ENCODE results near the gene DOK3. TPM values are rescaled to one million over a fixed set of nuclear protein-coding genes. Genes with fewer than 3 reads are reported as not detected.
A peak's percentile ranks its signal among the peaks of the same experiment; 100 is the strongest.

DOK3 gene
- total RNA-seq, 6 experiments from 2014 or later, result 2.5 to 6.6 (median 3.9) TPM

DNA sequence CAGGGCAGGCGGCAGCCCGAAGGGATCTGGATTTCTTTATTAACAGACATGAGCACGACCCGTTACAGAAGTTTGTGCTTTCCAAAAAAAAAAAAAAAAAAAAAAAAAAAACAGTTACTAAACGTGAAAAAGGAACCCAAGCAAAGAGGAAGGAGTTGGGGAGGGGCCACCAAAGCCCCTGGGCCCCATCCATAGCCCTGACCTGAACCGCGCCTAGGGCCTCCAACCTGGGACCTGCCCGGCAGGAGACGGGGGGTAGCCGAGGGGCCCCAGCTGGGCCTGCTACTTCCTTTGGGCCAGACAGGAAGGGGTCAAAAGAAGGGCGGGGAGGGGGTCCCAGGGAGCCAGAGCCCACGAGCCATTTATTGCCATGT lies 53.0 kb downstream of the DOK3 start:
- Histone ChIP-seq H3K36me3 (no peaks in the 10 kb centered on the region), H3K27ac (no peak overlapping the region), H3K4me3 (no peak overlapping the region)

DNA sequence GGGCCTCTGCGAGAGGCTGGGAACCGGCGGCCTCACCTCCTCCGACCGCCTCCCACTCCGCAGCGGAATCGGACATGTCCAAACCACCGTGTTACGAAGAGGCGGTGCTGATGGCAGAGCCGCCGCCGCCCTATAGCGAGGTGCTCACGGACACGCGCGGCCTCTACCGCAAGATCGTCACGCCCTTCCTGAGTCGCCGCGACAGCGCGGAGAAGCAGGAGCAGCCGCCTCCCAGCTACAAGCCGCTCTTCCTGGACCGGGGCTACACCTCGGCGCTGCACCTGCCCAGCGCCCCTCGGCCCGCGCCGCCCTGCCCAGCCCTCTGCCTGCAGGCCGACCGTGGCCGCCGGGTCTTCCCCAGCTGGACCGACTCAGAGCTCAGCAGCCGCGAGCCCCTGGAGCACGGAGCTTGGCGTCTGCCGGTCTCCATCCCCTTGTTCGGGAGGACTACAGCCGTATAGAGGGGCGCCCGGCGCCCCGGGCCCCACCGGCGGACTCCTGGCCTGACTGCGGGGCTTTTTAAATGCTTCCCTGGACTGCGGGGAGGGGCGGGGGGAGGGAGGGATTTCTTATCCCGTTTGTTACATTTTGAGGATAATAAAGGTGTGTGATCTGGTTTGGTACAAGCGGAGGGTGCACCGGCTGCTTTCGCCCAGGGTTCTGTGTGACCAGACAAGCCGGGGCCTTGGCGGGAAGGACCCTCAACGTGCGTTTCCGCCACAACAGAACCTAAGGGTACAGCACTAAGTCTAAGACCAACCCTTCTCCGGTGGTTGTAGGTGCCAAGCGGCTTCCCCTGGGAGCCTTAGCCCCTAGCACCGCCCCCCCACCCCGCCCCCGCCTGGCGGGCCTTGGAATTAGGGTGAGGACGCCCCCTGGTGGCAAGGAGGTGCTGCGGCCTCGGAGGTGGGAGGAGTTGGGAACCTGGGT lies 53.7 kb downstream of the DOK3 start:
- no peaks in the 10 kb centered on the region for H3K27me3 ChIP-seq
- TF ChIP-seq, protein P1, sequence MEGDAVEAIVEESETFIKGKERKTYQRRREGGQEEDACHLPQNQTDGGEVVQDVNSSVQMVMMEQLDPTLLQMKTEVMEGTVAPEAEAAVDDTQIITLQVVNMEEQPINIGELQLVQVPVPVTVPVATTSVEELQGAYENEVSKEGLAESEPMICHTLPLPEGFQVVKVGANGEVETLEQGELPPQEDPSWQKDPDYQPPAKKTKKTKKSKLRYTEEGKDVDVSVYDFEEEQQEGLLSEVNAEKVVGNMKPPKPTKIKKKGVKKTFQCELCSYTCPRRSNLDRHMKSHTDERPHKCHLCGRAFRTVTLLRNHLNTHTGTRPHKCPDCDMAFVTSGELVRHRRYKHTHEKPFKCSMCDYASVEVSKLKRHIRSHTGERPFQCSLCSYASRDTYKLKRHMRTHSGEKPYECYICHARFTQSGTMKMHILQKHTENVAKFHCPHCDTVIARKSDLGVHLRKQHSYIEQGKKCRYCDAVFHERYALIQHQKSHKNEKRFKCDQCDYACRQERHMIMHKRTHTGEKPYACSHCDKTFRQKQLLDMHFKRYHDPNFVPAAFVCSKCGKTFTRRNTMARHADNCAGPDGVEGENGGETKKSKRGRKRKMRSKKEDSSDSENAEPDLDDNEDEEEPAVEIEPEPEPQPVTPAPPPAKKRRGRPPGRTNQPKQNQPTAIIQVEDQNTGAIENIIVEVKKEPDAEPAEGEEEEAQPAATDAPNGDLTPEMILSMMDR (IDR thresholded peaks at IDR 0.05), result peak; percentile 78 to 96 (median 91)
- no peak for TF ChIP-seq POLR2A (IDR thresholded peaks at IDR 0.05)
- no peaks in the 10 kb centered on the region for H3K9me3 ChIP-seq
- H3K36me3 ChIP-seq, result no peaks in the 10 kb centered on the region
- intact Hi-C loops (cut with DNase I), result loop anchor here in 1 of 2 donors (10.0 kb wide), 1 partner anchor 141 kb away; the partner anchor contains the start of gene MXD3
- ATAC-seq (peak; percentile 62 to 65 (median 64)), DNase-seq (peak; percentile 91 to 93 (median 92))
- H3K4me1 ChIP-seq, result peaks cover 0 to 10% (median 3%) of the 10 kb centered on the region in 4 donors
- H3K4me3 ChIP-seq, result peak overlapping the region; percentile 62 to 73 (median 66)
- peak overlapping the region; percentile 36 to 65 (median 64) for H3K27ac ChIP-seq
- WGBS (ENCODE audit: insufficient coverage, low coverage, low lambda C conversion rate, missing lambda C conversion rate), result 0% methylated on average over 17 of the region's 76 CpGs

More for the DNA sequence above, 53.0 kb downstream of the DOK3 start:
- WGBS (ENCODE audit: insufficient coverage, low coverage, low lambda C conversion rate, missing lambda C conversion rate), result 21% methylated on average over 12 of the region's 12 CpGs
- ATAC-seq (no peak), DNase-seq (peak in 1 of 3 donors; percentile 62)
- Histone ChIP-seq H3K27me3 (no peaks in the 10 kb centered on the region), H3K9me3 (no peaks in the 10 kb centered on the region), H3K4me1 (peaks cover 0 to 10% (median 3%) of the 10 kb centered on the region in 4 donors)
- TF ChIP-seq POLR2A (IDR thresholded peaks at IDR 0.05), result no peak
- TF ChIP-seq, protein P1 (IDR thresholded peaks at IDR 0.05), result no peak
- intact Hi-C loops (cut with DNase I), result loop anchor here in 1 of 2 donors (10.0 kb wide), 1 partner anchor 142 kb away; the partner anchor contains the start of gene MXD3

DNA sequence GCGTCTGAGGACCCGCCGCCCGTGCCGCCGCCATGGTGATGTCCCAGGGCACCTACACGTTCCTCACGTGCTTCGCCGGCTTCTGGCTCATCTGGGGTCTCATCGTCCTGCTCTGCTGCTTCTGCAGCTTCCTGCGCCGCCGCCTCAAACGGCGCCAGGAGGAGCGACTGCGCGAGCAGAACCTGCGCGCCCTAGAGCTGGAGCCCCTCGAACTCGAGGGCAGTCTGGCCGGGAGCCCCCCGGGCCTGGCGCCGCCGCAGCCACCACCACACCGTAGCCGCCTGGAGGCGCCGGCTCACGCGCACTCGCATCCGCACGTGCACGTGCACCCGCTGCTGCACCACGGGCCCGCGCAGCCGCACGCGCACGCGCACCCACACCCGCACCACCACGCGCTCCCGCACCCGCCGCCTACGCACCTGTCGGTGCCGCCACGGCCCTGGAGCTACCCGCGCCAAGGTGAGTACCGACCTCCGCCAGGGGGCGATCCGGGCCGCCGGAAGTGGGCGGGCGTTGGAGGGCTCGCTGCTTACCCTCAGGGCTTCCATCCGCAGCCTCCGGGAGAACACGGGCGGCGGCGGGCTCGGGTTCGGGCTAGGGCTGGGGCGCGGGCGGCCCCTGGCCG lies 54.5 kb downstream of the DOK3 start:
- WGBS (ENCODE audit: insufficient coverage, low coverage, low lambda C conversion rate, missing lambda C conversion rate), result 0% methylated on average over 10 of the region's 80 CpGs
- no peaks in the 10 kb centered on the region for H3K36me3 ChIP-seq
- ATAC-seq (peak; percentile 60 to 72 (median 63)), DNase-seq (peak; percentile 88 to 91 (median 90))
- H3K4me3 ChIP-seq, result peak overlapping the region; percentile 62 to 73 (median 66)
- H3K27me3 ChIP-seq, result no peaks in the 10 kb centered on the region
- H3K27ac ChIP-seq, result peak overlapping the region; percentile 36 to 65 (median 64)
- H3K4me1 ChIP-seq, result peaks cover 0 to 10% (median 3%) of the 10 kb centered on the region in 4 donors
- intact Hi-C loops (cut with DNase I), result loop anchor here in 1 of 2 donors (10.0 kb wide), 1 partner anchor 140 kb away; the partner anchor contains the start of gene MXD3
- peak; percentile 68 for TF ChIP-seq POLR2A (IDR thresholded peaks at IDR 0.05)
- TF ChIP-seq, protein P1 (IDR thresholded peaks at IDR 0.05), result peak; percentile 74 to 80 (median 76)
- no peaks in the 10 kb centered on the region for H3K9me3 ChIP-seq

DNA sequence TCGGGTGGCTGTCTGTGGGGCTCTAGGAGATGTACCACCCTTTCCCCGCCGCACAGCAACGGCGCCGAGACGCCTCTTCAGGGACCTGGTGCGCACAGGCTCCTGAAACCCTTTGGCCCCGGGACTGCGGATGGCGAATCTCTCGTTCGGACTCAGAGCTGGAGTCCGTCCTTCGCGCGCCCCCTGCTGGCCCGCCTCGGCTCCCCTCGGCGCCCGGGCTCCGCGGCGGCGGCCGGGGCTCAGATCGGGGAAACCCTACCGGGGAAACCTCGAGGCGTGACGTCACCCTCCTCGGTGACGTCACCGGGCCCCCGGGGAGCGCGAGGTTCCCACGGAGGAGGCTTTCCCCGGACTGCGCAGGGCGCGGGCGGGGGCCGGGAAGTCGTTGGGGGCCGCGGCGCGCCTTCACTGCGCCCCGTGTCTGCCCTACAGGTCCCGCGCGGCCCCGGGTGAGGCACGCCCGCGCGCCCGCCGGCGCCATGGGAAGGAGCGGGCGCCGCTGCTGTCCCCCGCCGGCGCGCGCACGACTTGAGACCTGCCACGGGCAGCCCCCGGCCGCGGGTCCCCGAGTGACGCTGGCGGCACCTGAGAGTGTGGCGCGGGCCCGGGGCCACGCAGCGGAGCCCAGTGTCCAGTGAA lies 55.1 kb downstream of the DOK3 start:
- no CpG with 5 or more reads among the region's 84 CpGs for WGBS (ENCODE audit: insufficient coverage, low coverage, low lambda C conversion rate, missing lambda C conversion rate)
- H3K27me3 ChIP-seq, result no peaks in the 10 kb centered on the region
- H3K4me1 ChIP-seq, result peaks cover 0 to 10% (median 3%) of the 10 kb centered on the region in 4 donors
- peak; percentile 92 to 94 (median 93) for DNase-seq
- no peaks in the 10 kb centered on the region for H3K36me3 ChIP-seq
- peak overlapping the region; percentile 36 to 65 (median 64) for H3K27ac ChIP-seq
- TF ChIP-seq, protein P1 (IDR thresholded peaks at IDR 0.05), result peak; percentile 92 to 99 (median 94)
- TF ChIP-seq POLR2A (IDR thresholded peaks at IDR 0.05), result no peak
- peak overlapping the region; percentile 62 to 73 (median 66) for H3K4me3 ChIP-seq
- ATAC-seq, result peak; percentile 70 to 83 (median 75)
- H3K9me3 ChIP-seq, result no peaks in the 10 kb centered on the region
- intact Hi-C loops (cut with DNase I), result loop anchor here (5.0 to 10.0 kb wide), 3 partner anchors 57 to 140 kb away; partner anchors contain the start of gene MXD3 (in 1 of the 2)
